HG02678 (cell line): ENCODE results near the gene TUBB3.
A peak's percentile ranks its signal among the peaks of the same experiment; 100 is the strongest.

Source experiments
- ATAC-seq: cut with Tn5 transposase; IDR thresholded peaks from one replicate; pipeline ENCODE4 v1.9.1; 2021; ENCODE audit warnings: mild to moderate bottlenecking, moderate library complexity; ENCODE audit not compliant: unreplicated experiment

The TUBB3 gene

DNA sequence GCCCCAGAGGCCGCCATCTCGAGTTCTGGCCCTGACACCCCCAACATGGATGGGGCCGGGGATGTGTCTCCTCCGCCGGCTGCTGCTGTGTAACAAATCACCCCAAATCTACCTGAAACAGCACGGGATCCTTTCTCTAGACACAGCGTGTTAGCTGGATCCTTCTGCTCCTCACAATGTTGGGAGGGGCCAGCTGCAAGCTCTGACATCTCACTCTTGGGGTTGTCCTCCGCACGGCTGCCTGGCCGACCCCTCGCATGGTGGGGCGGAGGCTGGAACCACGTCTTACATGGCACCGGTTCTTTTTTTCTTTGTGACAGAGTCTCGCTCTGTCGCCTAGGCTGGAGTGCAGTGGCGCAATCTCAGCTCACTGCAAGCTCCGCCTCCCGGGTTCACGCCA lies 13.8 kb downstream of the TUBB3 start:
- no peak for ATAC-seq

GRCh38 chr16:89938175-89938885 lies 15.2 kb downstream of the TUBB3 start:
- ATAC-seq, result no peak

- no peak for ATAC-seq
Observed at GRCh38 chr16:89944773-89945172, 21.6 kb downstream of the TUBB3 start.

GRCh38 chr16:89945654-89946053 lies 22.5 kb downstream of the TUBB3 start:
- ATAC-seq, result no peak

GRCh38 chr16:89946515-89946914 lies 23.4 kb downstream of the TUBB3 start:
- ATAC-seq, result no peak

DNA sequence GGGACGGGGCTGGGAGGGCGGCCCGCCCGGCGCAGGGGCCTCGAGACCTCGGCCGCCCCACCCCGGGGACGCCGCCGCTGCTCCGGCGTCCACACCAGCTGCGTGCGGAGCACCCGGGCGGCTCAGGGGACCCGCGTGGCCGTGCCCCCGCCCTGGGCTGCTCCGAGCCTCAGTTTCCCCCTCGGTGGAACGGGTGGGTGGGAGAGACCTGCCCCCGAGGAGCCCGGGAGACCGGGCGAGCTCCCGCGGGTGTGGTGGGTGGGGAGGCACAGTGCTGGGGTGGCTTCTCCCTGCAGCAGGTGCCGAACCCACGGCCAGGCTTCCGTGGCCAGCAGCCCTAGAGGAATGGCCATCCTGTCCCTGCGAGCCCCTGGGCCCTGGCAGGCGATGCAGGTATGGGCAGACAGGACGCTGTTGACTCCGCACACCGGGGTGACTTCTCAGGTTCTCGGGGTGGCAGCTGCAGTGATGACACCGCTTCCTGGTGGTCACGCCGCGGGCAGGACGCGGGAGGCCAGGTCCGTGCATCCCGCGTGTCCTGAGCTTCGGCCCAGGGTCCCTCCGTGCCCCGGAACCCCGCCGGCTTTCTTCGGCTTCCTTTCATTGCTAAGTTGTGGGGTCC lies 26.1 kb downstream of the TUBB3 start:
- no peak for ATAC-seq

DNA sequence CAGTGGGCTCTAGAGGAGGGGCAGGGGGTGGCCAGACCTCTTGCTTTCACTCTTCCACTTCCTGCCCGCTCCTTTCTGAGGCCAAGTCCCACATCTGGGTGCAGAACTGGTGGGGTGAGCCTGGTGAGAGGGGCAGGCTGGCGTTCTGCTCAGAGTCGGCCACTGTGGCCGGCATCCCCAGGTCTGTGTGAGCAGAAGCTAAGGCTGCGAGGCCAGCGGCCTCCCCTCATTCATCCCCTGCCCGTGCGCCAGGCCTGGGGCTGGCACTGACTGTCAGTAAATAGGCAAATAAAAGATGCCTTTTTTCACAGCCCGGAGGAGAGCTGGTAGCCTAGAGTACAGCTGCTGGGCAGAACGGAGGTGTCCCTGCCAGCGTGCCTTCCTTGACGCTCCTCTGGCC lies 26.6 kb downstream of the TUBB3 start:
- ATAC-seq, result no peak

DNA sequence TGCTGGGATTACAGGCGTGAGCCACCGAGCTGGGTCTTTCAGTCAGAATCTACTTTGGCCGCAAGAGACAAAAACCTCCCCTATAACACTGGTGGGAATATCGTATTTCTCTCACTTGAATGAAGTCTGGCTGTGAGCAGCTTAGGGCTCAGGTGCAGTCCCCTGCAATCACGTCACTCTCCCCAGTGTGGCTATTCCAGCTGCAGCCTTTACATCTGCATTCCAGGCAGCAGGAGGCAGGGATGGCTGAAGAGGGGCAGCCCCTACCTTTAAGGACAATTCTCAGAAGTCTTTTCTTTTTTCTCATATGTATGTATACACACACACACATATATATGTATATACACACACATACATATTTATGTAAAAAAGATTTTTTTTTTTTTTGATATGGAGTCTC lies 28.4 kb downstream of the TUBB3 start:
- no peak for ATAC-seq

DNA sequence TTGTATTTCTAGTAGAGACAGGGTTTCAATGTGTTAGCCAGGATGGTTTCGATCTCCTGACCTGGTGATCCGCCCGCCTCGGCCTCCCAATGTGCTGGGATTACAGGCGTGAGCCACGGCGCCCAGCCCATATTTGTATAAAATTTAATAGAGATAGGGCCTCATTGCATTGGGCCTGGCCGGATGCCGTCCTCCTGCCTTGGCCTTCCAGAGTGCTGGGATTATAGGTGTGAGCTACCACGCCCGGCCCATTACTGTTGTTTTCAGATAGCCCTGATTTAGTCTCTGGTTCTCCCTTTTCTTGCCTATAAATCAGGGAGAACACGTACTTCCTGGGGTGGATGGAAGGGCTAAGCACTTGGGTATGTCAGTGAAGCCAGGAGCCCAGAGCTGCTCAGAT lies 28.9 kb downstream of the TUBB3 start:
- no peak for ATAC-seq

GRCh38 chr16:89952551-89952950 lies 29.4 kb downstream of the TUBB3 start:
- no peak for ATAC-seq

DNA sequence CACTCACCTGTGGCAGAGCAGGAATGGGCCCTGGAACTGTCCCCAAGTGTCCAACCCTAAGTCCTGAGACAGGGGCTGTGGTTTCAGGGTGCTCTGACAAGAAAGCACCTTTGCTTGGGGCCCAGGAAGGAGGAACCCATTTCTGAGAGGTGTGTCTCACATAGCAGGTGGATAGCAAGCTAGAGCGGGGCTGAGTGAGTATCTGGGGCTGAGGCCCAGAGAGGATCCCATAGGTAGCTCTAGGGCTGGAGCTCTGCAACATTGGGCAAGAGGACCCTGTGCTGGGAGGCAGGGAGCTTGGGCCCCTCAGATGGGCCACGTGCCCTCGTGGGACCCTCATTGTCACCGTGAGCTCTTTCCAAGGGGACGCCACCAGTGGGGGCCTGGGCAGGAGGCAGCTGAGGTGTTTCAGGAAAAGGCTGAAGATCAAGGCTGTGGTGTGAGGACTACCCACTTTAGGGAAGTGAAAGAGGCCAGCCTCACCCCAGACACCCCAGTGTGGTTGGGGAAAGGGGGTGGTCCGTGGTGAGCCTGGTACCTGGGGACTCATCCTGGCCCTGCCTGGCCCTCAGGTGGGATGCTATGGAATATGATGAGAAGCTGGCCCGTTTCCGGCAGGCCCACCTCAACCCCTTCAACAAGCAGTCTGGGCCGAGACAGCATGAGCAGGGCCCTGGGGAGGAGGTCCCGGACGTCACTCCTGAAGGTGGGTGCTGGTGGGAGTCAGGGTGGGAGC lies 30.7 kb downstream of the TUBB3 start:
- peak; percentile 67 for ATAC-seq

GRCh38 chr16:89954462-89954861 lies 31.3 kb downstream of the TUBB3 start:
- ATAC-seq, result no peak

GRCh38 chr16:89955001-89955685 lies 32.0 kb downstream of the TUBB3 start:
- ATAC-seq, result no peak

GRCh38 chr16:89956505-89957215 lies 33.5 kb downstream of the TUBB3 start:
- ATAC-seq, result no peak

- ATAC-seq, result no peak
Observed at GRCh38 chr16:89957216-89957785, 34.2 kb downstream of the TUBB3 start.

- no peak for ATAC-seq
Observed at GRCh38 chr16:89958068-89958467, 34.9 kb downstream of the TUBB3 start.

DNA sequence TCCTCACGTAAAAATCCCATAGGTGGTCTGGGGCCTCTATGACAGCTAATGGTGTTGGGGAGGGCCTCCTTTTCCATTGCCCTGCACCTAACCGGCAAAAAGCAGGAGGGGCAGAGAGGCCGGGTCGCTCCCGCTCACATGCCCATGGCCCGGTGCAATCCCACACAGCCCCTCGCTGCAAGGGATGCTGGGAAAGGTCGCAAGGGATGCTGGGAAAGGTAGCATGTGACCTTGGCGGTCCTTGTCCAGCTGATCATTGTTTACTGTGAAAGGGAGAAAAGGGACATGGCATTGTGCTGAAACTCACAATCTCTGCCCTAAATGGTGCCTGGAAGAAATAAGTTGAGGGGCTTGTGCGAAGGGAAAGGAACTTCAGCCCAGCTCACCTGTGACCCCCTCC lies 35.5 kb downstream of the TUBB3 start:
- ATAC-seq, result no peak

DNA sequence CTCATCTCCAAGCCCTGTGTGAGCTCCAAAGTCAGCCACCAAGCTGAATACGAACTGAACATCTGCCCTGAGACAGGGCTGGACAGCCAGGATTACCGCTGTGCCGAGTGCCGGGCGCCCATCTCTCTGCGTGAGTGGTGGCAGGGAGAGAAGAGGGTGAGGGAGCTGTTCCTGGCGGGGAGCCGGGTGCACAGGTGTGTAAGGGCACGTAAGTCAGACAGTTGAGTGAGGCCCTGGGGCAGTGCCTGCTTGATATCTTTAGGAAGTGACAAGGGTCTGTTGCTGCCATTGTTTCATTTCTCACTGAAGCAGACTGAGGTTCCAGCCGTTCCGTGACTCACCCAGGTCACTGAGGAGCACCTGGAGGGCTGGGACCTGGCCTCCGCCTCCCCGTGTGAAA lies 37.8 kb downstream of the TUBB3 start:
- no peak for ATAC-seq

DNA sequence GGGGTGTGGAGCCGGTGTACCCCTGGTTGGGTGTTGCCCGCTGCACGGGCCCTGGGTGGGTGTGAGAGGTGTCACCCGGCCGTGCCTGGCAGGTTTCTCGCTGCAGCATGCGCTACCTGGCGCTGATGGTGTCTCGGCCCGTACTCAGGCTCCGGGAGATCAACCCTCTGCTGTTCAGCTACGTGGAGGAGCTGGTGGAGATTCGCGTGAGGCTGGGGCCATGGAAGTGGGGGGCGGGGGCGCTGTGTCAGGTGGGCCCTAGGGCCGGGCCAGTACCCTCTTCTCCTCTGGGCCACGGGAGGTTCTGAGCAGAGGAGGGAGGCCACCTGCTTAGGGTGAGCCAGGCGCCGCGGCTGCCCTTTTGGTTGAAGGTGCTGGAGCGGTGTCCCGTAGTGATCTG lies 38.8 kb downstream of the TUBB3 start:
- no peak for ATAC-seq

- ATAC-seq, result no peak
Observed at GRCh38 chr16:89962754-89963498, 39.8 kb downstream of the TUBB3 start.
